ENCODE measurements around the gene IL11. TPM values are rescaled to one million over a fixed set of nuclear protein-coding genes. Genes with fewer than 3 reads are reported as not detected.

The IL11 gene
- total RNA-seq, 1 experiment from 2014 or later, result 1.8 TPM

DNA sequence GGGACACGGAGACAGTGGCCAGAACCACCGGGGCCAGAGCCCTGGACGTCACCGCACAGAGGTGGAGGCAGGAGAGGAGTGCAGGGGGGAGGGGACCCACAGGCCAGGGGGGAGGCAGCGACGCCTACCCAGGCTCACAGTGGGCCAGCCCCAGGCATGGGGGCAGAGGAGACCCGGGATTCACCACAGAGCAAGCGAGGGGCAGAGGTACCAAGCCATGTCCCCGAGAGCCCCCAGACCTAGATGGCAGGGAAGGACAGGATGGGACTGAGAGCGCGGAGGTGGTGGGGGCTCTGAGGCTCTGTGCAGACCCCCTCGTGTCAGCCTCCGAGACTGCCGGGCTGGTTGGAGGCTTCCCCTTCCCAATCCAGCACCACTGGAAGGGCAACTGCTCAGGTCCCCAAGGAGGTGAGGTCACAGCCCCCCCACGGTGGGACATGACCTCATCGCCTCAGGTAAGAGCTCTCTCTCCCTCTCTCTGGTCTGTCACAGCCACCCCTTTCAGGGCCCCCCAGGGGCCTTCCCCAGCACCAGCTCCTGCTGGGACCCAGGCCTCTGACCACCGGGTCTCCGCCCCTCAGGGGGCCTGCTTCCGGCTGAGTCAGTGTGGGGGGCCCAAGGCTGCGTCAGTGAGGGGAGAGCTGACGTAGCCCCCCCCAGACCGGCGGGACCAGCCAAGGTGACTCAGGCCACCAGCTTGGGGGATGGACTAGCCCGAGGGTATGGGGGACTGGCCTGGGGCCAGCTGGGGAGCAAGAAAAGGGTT, 2.2 kb upstream of the IL11 start:
- Mint-ChIP-seq H3K36me3 (no peaks in the 10 kb centered on the region), H3K4me1 (peaks cover 37% of the 10 kb centered on the region), H3K4me3 (no peak overlapping the region), H3K27ac (no peak overlapping the region), H3K9me3 (no peaks in the 10 kb centered on the region), H3K27me3 (ENCODE audit: low read depth) (peaks cover 69% of the 10 kb centered on the region)
- TF ChIP-seq TP53 (CRISPR knock-in tag; IDR thresholded peaks at IDR 0.05), result no peak
- peak; percentile 30; the same call in 1 of the 2 replicates for TF ChIP-seq GABPB1 (CRISPR knock-in tag; IDR thresholded peaks at IDR 0.05)
- peak; percentile 67 for TF ChIP-seq ZNF423 (CRISPR knock-in tag; IDR thresholded peaks at IDR 0.05)
- ChIA-PET CTCF (interaction anchor here (0.6 to 1.5 kb wide), 6 partner anchors 10 to 966 kb away, joined by 3 to 6 read pairs (median 4); partner anchors contain the start of genes KMT5C and TMEM238), POLR2A (interaction anchor here (1.2 kb wide), 1 partner anchor 12 kb away, joined by 3 read pairs; the partner anchor contains the start of gene TMEM238)
- DNase-seq (ENCODE audit: low spot score) (no peak), ATAC-seq (no peak)

- peaks cover 75% of the 10 kb centered on the region for H3K27me3 Mint-ChIP-seq (ENCODE audit: low read depth)
- CTCF ChIA-PET, result interaction anchor here (0.6 to 2.8 kb wide), 11 partner anchors 14 to 891 kb away, joined by 3 to 13 read pairs (median 4); partner anchors contain the start of gene TMEM238
Measured at GRCh38 chr19:55369653-55370304, 484 bp downstream of the IL11 start.

DNA sequence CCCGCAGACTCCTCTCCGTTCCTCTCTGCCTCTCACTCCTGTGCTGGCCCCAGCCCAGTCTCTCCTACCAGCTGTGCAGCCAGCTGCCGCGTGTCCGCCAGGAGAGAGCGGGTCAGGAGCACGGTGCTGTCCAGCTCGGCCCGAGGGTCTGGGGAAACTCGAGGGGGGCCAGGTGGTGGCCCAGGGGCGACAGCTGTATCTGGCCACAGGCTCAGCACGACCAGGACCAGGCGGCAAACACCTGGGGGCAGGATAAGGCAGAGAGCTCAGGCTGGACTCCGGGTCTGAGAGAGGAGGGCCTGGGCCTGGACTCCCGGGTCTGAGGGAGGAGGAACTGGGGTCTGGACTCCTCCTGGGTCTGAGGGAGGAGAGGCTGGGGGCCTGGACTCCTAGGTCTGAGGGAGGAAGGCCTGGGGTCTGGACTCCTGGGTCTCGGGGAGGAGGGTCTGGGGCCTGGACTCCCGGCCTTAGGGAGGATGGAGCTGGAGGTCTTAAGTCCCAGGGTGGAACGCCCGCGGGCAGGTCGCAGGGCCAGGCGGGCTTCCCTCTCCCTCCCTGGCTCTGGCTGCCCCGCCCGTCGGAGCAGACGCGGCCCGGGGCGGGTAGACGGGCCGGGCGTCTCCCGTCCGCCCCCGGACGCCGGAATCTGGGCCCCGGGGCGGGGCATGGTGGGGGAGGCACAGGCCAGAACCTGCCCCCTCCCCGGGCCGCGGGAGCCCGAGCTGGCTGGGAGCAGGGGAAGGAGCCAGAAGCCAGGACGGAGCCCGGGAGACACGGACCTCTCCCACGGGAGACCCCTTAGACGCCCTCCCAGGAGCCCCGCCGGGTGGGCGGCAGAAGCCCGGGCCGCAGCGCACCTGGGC, 1.3 kb downstream of the IL11 start:
- DNase-seq (ENCODE audit: low spot score), result peak; percentile 49
- POLR2A ChIA-PET, result interaction anchor here (0.6 to 2.9 kb wide), 6 partner anchors 15 to 67 kb away, joined by 3 to 12 read pairs (median 4); partner anchors contain the start of gene KMT5C
- TF ChIP-seq JAZF1 (CRISPR knock-in tag; IDR thresholded peaks at IDR 0.05), result no peak
- TF ChIP-seq NR1H2 (CRISPR knock-in tag; IDR thresholded peaks at IDR 0.05), result 0 out of 2 replicates have a peak, but pooled peaks have one; percentile 38
- TF ChIP-seq ZNF317 (CRISPR knock-in tag; IDR thresholded peaks at IDR 0.05; ENCODE audit: borderline replicate concordance, low read depth), result no peak
- TF ChIP-seq, protein P1, sequence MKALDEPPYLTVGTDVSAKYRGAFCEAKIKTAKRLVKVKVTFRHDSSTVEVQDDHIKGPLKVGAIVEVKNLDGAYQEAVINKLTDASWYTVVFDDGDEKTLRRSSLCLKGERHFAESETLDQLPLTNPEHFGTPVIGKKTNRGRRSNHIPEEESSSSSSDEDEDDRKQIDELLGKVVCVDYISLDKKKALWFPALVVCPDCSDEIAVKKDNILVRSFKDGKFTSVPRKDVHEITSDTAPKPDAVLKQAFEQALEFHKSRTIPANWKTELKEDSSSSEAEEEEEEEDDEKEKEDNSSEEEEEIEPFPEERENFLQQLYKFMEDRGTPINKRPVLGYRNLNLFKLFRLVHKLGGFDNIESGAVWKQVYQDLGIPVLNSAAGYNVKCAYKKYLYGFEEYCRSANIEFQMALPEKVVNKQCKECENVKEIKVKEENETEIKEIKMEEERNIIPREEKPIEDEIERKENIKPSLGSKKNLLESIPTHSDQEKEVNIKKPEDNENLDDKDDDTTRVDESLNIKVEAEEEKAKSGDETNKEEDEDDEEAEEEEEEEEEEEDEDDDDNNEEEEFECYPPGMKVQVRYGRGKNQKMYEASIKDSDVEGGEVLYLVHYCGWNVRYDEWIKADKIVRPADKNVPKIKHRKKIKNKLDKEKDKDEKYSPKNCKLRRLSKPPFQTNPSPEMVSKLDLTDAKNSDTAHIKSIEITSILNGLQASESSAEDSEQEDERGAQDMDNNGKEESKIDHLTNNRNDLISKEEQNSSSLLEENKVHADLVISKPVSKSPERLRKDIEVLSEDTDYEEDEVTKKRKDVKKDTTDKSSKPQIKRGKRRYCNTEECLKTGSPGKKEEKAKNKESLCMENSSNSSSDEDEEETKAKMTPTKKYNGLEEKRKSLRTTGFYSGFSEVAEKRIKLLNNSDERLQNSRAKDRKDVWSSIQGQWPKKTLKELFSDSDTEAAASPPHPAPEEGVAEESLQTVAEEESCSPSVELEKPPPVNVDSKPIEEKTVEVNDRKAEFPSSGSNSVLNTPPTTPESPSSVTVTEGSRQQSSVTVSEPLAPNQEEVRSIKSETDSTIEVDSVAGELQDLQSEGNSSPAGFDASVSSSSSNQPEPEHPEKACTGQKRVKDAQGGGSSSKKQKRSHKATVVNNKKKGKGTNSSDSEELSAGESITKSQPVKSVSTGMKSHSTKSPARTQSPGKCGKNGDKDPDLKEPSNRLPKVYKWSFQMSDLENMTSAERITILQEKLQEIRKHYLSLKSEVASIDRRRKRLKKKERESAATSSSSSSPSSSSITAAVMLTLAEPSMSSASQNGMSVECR (CRISPR knock-in tag; IDR thresholded peaks at IDR 0.05; ENCODE audit: borderline replicate concordance), result 0 out of 2 replicates have a peak, but pooled peaks have one; percentile 23
- no peak for TF ChIP-seq ZNF232 (CRISPR knock-in tag; IDR thresholded peaks at IDR 0.05)
- no peak for TF ChIP-seq TEAD1 (CRISPR knock-in tag; IDR thresholded peaks at IDR 0.05)
- TF ChIP-seq TCF7 (CRISPR knock-in tag; IDR thresholded peaks at IDR 0.05; ENCODE audit: low read depth), result no peak
- TF ChIP-seq RELA (CRISPR knock-in tag; IDR thresholded peaks at IDR 0.05; ENCODE audit: borderline replicate concordance), result no peak
- no peak for TF ChIP-seq ERG (CRISPR knock-in tag; IDR thresholded peaks at IDR 0.05)
- no peak; the same call in 1 of the 2 replicates for TF ChIP-seq ZNF263 (CRISPR knock-in tag; IDR thresholded peaks at IDR 0.05; ENCODE audit: low read depth)
- no peak for TF ChIP-seq IRF1 (CRISPR knock-in tag; IDR thresholded peaks at IDR 0.05)

More at GRCh38 chr19:55369653-55370304, 484 bp downstream of the IL11 start:
- DNase-seq (ENCODE audit: low spot score) (peak; percentile 82), ATAC-seq (peak; percentile 76)
- H3K9me3 Mint-ChIP-seq, result no peaks in the 10 kb centered on the region
- POLR2A ChIA-PET, result interaction anchor here (0.8 to 2.9 kb wide), 6 partner anchors 14 to 68 kb away, joined by 3 to 12 read pairs (median 4); partner anchors contain the start of genes KMT5C and TMEM238
- peak overlapping the region; percentile 83 for H3K4me3 Mint-ChIP-seq
- H3K27ac Mint-ChIP-seq, result no peak overlapping the region; the same call in 1 of the 2 replicates
- peak; percentile 32; the same call in 1 of the 2 replicates for TF ChIP-seq MAX (CRISPR knock-in tag; IDR thresholded peaks at IDR 0.05)
- no peak; the same call in 1 of the 2 replicates for TF ChIP-seq NFYB (CRISPR knock-in tag; conservative IDR thresholded peaks at IDR 0.05; ENCODE audit: low read depth)
- TF ChIP-seq SP1 (CRISPR knock-in tag; conservative IDR thresholded peaks at IDR 0.05), result 0 out of 2 replicates have a peak, but pooled peaks have one; percentile 38
- 0 out of 2 replicates have a peak, but pooled peaks have one; percentile 9 for TF ChIP-seq ZNF423 (CRISPR knock-in tag; IDR thresholded peaks at IDR 0.05)
- TF ChIP-seq, protein P2, sequence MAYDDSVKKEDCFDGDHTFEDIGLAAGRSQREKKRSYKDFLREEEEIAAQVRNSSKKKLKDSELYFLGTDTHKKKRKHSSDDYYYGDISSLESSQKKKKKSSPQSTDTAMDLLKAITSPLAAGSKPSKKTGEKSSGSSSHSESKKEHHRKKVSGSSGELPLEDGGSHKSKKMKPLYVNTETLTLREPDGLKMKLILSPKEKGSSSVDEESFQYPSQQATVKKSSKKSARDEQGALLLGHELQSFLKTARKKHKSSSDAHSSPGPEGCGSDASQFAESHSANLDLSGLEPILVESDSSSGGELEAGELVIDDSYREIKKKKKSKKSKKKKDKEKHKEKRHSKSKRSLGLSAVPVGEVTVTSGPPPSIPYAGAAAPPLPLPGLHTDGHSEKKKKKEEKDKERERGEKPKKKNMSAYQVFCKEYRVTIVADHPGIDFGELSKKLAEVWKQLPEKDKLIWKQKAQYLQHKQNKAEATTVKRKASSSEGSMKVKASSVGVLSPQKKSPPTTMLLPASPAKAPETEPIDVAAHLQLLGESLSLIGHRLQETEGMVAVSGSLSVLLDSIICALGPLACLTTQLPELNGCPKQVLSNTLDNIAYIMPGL (CRISPR knock-in tag; IDR thresholded peaks at IDR 0.05), result peak; percentile 54; the same call in 1 of the 2 replicates
- no peaks in the 10 kb centered on the region for H3K36me3 Mint-ChIP-seq
- H3K4me1 Mint-ChIP-seq, result peaks cover 19% of the 10 kb centered on the region

More for the DNA sequence above, 1.3 kb downstream of the IL11 start:
- Mint-ChIP-seq H3K4me1 (peaks cover 16% of the 10 kb centered on the region), H3K27ac (no peak overlapping the region), H3K9me3 (no peaks in the 10 kb centered on the region), H3K4me3 (peak overlapping the region; percentile 50), H3K36me3 (no peaks in the 10 kb centered on the region), H3K27me3 (ENCODE audit: low read depth) (peaks cover 80% of the 10 kb centered on the region)
- CTCF ChIA-PET, result interaction anchor here (0.6 to 2.8 kb wide), 10 partner anchors 15 to 890 kb away, joined by 3 to 13 read pairs (median 4); partner anchors contain the start of genes ISOC2 and TMEM238
- peak; percentile 13 for ATAC-seq

Measured in WTC11 (cell line).